H1 (cell line): Measurements from ENCODE around the gene ANKS1B. TPM values are rescaled to one million over a fixed set of nuclear protein-coding genes. Genes with fewer than 3 reads are reported as not detected.

Experiments
- CTCF ChIA-PET: fragments of 300-600 bp; sonication (Branson Sonifier 250); formaldehyde crosslinking; loops from one replicate; lab custom pipeline; 2021; ENCODE audit not compliant: partially characterized antibody; lab: Charles Lee
- POLR2A ChIA-PET: fragments of 300-600 bp; sonication (Branson Sonifier 250); formaldehyde crosslinking; loops from one replicate; lab custom pipeline; 2021; ENCODE audit warnings: inconsistent platforms; ENCODE audit not compliant: partially characterized antibody; lab: Charles Lee
- DNase-seq, 2 experiments: peaks; one replicate each; pipeline versions ENCODE4 v3.0.0 to v3.0.0-alpha.2; 2010 to 2022; ENCODE audit warnings: low spot score in 2 of 2, low read depth in 1 of 2, mixed read lengths in 1 of 2
- FAIRE-seq: peaks from 2 replicates; lab custom pipeline; 2011; peaks lifted over from hg19 to GRCh38; lab: Jason Lieb, UNC
- H2AFZ ChIP-seq: 2 replicates; pipeline ENCODE4 v1.8.1; 2012; ENCODE audit warnings: low read length, inconsistent platforms
- H2AK5ac ChIP-seq: 2 replicates; pipeline ENCODE4 v1.6.1; 2013; ENCODE audit warnings: low read depth, low read length
- H2BK120ac ChIP-seq: replicated peaks from 2 replicates; pipeline ENCODE3; 2013; ENCODE audit warnings: low read depth, low read length, inconsistent platforms
- H2BK12ac ChIP-seq: 2 replicates; pipeline ENCODE4 v1.6.1; 2013; ENCODE audit warnings: low read depth, low read length
- H2BK15ac ChIP-seq: 2 replicates; pipeline ENCODE4 v1.6.1; 2013; ENCODE audit warnings: low read length
- H2BK20ac ChIP-seq: 2 replicates; pipeline ENCODE4 v1.6.1; 2013; ENCODE audit warnings: low read length
- H2BK5ac ChIP-seq: 2 replicates; pipeline ENCODE4 v1.6.1; 2013; ENCODE audit warnings: low read depth, low read length
- H3K14ac ChIP-seq: 2 replicates; pipeline ENCODE4 v1.6.1; 2013; ENCODE audit warnings: inconsistent platforms; ENCODE audit not compliant: insufficient read length
- H3K18ac ChIP-seq: 2 replicates; pipeline ENCODE4 v1.6.1; 2013; ENCODE audit warnings: low read length; ENCODE audit errors: extremely low read depth
- H3K23ac ChIP-seq: 2 replicates; pipeline ENCODE4 v1.6.1; 2013; ENCODE audit warnings: inconsistent platforms; ENCODE audit not compliant: insufficient read length
- H3K23me2 ChIP-seq: 2 replicates; pipeline ENCODE4 v1.6.1; 2013; ENCODE audit warnings: low read depth, low read length
- H3K27ac ChIP-seq: 2 replicates; pipeline ENCODE4 v1.6.1; 2011; ENCODE audit warnings: low read depth, low read length, inconsistent platforms
- H3K27me3 ChIP-seq, 4 experiments: replicated peaks in 1 of 4; 1 replicate in 1 of 4; 2 replicates in 3 of 4; pipeline versions ENCODE4 v1.6.1 to v1.8.1; 2011 to 2013; ENCODE audit warnings: low read length in 3 of 4, mild to moderate bottlenecking in 3 of 4, inconsistent platforms in 2 of 4, mixed read lengths in 2 of 4, moderate library complexity in 1 of 4; ENCODE audit not compliant: control insufficient read depth in 3 of 4, insufficient read depth in 3 of 4; ENCODE audit errors: extremely low read depth in 1 of 4
- H3K36me3 ChIP-seq, 4 experiments: 2 replicates each; pipeline versions ENCODE4 v1.6.1 to v1.8.1; 2011 to 2013; ENCODE audit warnings: mild to moderate bottlenecking in 4 of 4, low read length in 3 of 4, moderate library complexity in 2 of 4, control low read depth in 1 of 4, inconsistent platforms in 1 of 4; ENCODE audit not compliant: insufficient read depth in 4 of 4, control insufficient read depth in 2 of 4
- H3K4ac ChIP-seq: replicated peaks from 2 replicates; pipeline ENCODE3; 2013; ENCODE audit warnings: low read length, low read depth, mixed read lengths, inconsistent platforms; ENCODE audit not compliant: insufficient read length
- H3K4me1 ChIP-seq, 4 experiments: replicated peaks in 1 of 4; 1 replicate in 1 of 4; 2 replicates in 3 of 4; pipeline versions ENCODE4 v1.6.1 to v1.8.1; 2011 to 2013; ENCODE audit warnings: low read length in 3 of 4, inconsistent platforms in 2 of 4, mixed read lengths in 1 of 4; ENCODE audit not compliant: insufficient read depth in 4 of 4, control insufficient read depth in 3 of 4
- H3K4me2 ChIP-seq, 2 experiments: 2 replicates each; pipeline versions ENCODE4 v1.6.1 to v1.8.1; 2011 to 2013; ENCODE audit warnings: low read depth in 2 of 2, low read length in 2 of 2, control low read depth in 1 of 2, inconsistent platforms in 1 of 2, mild to moderate bottlenecking in 1 of 2; ENCODE audit not compliant: insufficient read depth in 1 of 2
- H3K4me3 ChIP-seq, 4 experiments: fragments of 200-600, 300-600 bp in 1 of 4; sonication (generic), shearing (Covaris generic), sonication (Bioruptor Twin) in 1 of 4; 2 replicates each; pipeline versions ENCODE4 v1.5.1 to v1.8.1; 2011 to 2016; ENCODE audit warnings: low read length in 4 of 4, low read depth in 3 of 4, control low read depth in 2 of 4, inconsistent platforms in 2 of 4, mild to moderate bottlenecking in 2 of 4, mixed read lengths in 1 of 4, moderate library complexity in 1 of 4; ENCODE audit not compliant: insufficient read depth in 2 of 4; ENCODE audit errors: extremely low read depth in 1 of 4
- H3K56ac ChIP-seq: replicated peaks from 2 replicates; pipeline ENCODE3; 2013; ENCODE audit warnings: low read depth, mild to moderate bottlenecking, mixed read lengths, low read length, inconsistent platforms; ENCODE audit not compliant: insufficient read length
- H3K79me1 ChIP-seq: 2 replicates; pipeline ENCODE4 v1.6.1; 2013; ENCODE audit warnings: low read depth, low read length, control low read depth
- H3K79me2 ChIP-seq, 2 experiments: 2 replicates each; pipeline versions ENCODE4 v1.6.1 to v1.8.1; 2012 to 2013; ENCODE audit warnings: low read length in 2 of 2, mild to moderate bottlenecking in 2 of 2, inconsistent platforms in 1 of 2; ENCODE audit not compliant: insufficient read depth in 2 of 2, control insufficient read depth in 1 of 2
- H3K9ac ChIP-seq, 4 experiments: replicated peaks in 1 of 4; 1 replicate in 1 of 4; 2 replicates in 3 of 4; pipeline versions ENCODE4 v1.6.1 to v1.8.1; 2011 to 2013; ENCODE audit warnings: low read depth in 3 of 4, low read length in 3 of 4, control low read depth in 2 of 4, mild to moderate bottlenecking in 2 of 4, moderate library complexity in 2 of 4, inconsistent platforms in 1 of 4; ENCODE audit errors: extremely low read depth in 1 of 4
- H3K9me3 ChIP-seq, 2 experiments: 2 replicates each; pipeline versions ENCODE4 v1.6.1 to v1.8.1; 2012 to 2013; ENCODE audit warnings: mild to moderate bottlenecking in 2 of 2, moderate library complexity in 2 of 2, control low read depth in 1 of 2, inconsistent platforms in 1 of 2, low read depth in 1 of 2, low read length in 1 of 2, mixed read lengths in 1 of 2; ENCODE audit not compliant: insufficient read depth in 2 of 2
- H4K20me1 ChIP-seq, 2 experiments: replicated peaks in 1 of 2; 2 replicates each; pipeline versions ENCODE3 to v1.8.1; 2011 to 2013; ENCODE audit warnings: inconsistent platforms in 2 of 2, low read length in 2 of 2, mild to moderate bottlenecking in 1 of 2; ENCODE audit not compliant: insufficient read depth in 2 of 2, control insufficient read depth in 1 of 2
- H4K5ac ChIP-seq: 2 replicates; pipeline ENCODE4 v1.6.1; 2013; ENCODE audit warnings: low read length, low read depth, mixed read lengths, inconsistent platforms; ENCODE audit not compliant: insufficient read length
- H4K8ac ChIP-seq: 2 replicates; pipeline ENCODE4 v1.8.0; 2013; ENCODE audit warnings: mild to moderate bottlenecking, moderate library complexity, low read length, inconsistent platforms; ENCODE audit not compliant: insufficient read depth; ENCODE audit errors: extremely low read depth
- H4K91ac ChIP-seq: replicated peaks from 2 replicates; pipeline ENCODE3; 2013; ENCODE audit warnings: low read length, mixed read lengths, inconsistent platforms; ENCODE audit not compliant: insufficient read length
- ATF3 ChIP-seq: IDR thresholded peaks from 2 replicates; pipeline ENCODE4 v1.6.1; 2011; ENCODE audit warnings: low read depth, mild to moderate bottlenecking, low read length; ENCODE audit not compliant: insufficient read depth
- BRCA1 ChIP-seq: IDR thresholded peaks from 2 replicates; pipeline ENCODE4 v1.6.1; 2012; ENCODE audit warnings: low read depth, low read length, improper control_type of control experiment
- EGR1 ChIP-seq: IDR thresholded peaks from 2 replicates; pipeline ENCODE4 v1.6.1; 2011; ENCODE audit warnings: low read depth, low read length, borderline replicate concordance
- KDM1A ChIP-seq: fragments of 200-600, 300-600 bp; sonication (generic); IDR thresholded peaks from 2 replicates; pipeline ENCODE4 v1.7.1; 2016; ENCODE audit warnings: mild to moderate bottlenecking, low read length, borderline replicate concordance
- KDM4A ChIP-seq: IDR thresholded peaks from one replicate; pipeline ENCODE4 v1.7.1; 2012; ENCODE audit warnings: low read depth, mild to moderate bottlenecking, moderate library complexity, low read length, inconsistent platforms; ENCODE audit not compliant: severe bottlenecking
- MAFK ChIP-seq: IDR thresholded peaks from 2 replicates; pipeline ENCODE4 v1.6.1; 2012; ENCODE audit warnings: low read depth, mild to moderate bottlenecking, improper control_type of control experiment, low read length
- POU5F1 ChIP-seq: IDR thresholded peaks from 2 replicates; pipeline ENCODE4 v1.6.1; 2011; ENCODE audit warnings: low read depth, mild to moderate bottlenecking, low read length, moderate library complexity
- SAP30 ChIP-seq: fragments of 300-600 bp; sonication (generic); IDR thresholded peaks from 2 replicates; pipeline ENCODE4 v1.7.1; 2012; ENCODE audit warnings: low read length, moderate library complexity, mild to moderate bottlenecking, inconsistent platforms; ENCODE audit not compliant: insufficient read depth, insufficient replicate concordance
- SRF ChIP-seq: IDR thresholded peaks from 2 replicates; pipeline ENCODE4 v1.6.1; 2011; ENCODE audit warnings: mild to moderate bottlenecking, low read depth, low read length, moderate library complexity
- TBP ChIP-seq: IDR thresholded peaks from 2 replicates; pipeline ENCODE4 v1.6.1; 2011; ENCODE audit warnings: low read depth, low read length, improper control_type of control experiment
- TEAD4 ChIP-seq: IDR thresholded peaks from 2 replicates; pipeline ENCODE4 v1.6.1; 2012; ENCODE audit warnings: low read depth, low read length, inconsistent platforms, mixed read lengths
- USF2 ChIP-seq: IDR thresholded peaks from 2 replicates; pipeline ENCODE4 v1.6.1; 2011; ENCODE audit warnings: low read length, improper control_type of control experiment
- ZNF274 ChIP-seq: IDR thresholded peaks from 2 replicates; pipeline ENCODE4 v1.7.0; 2012; ENCODE audit warnings: low read length, borderline replicate concordance; ENCODE audit errors: extremely low read depth
- WGBS, 2 experiments: shearing (Covaris generic) in 1 of 2; methylation state at CpG; one replicate each; pipeline versions ENCODE4 v1.1.6 to v1.1.7; 2013 to 2015; ENCODE audit warnings: low lambda C conversion rate in 2 of 2, mixed read lengths in 2 of 2, inconsistent platforms in 1 of 2, low coverage in 1 of 2, missing lambda C conversion rate in 1 of 2; ENCODE audit not compliant: insufficient replicate concordance in 2 of 2, insufficient coverage in 1 of 2, insufficient read length in 1 of 2; ENCODE audit errors: extremely low coverage in 1 of 2, missing lambda C conversion rate in 1 of 2; 5-methylcytosine and 5-hydroxymethylcytosine counted together
- polyA plus RNA-seq, 7 experiments: library from polyadenylated mRNA; depleted of rRNA in 3 of 7; stranded (reverse) in 5 of 7; unstranded in 2 of 7; fragments of >200 nt in 5 of 7; fragments of 200-250 nt in 2 of 7; gene quantifications; 1 replicate in 5 of 7; 2 replicates in 1 of 7; 4 replicates in 1 of 7; pipeline versions ENCODE4 v1.2.1 to v1.2.3, GENCODE V29; 2011 to 2013; ENCODE audit warnings: missing spikeins in 2 of 7, mixed read lengths in 2 of 7
- total RNA-seq: library from RNA; stranded (reverse); fragmentation: NEBNext Ultra II Directional; extraction: Animal tissue kit (Norgen Biotek cat#: 25700); gene quantifications from 2 replicates; pipeline ENCODE4 v1.2.1, GENCODE V29; 2021

ANKS1B gene
- total and polyA plus RNA-seq, 2 of the 8 experiments (the other 6 are each of a cell fraction or from before 2014, with no cell fraction given): 2.7 to 6.1 TPM

GRCh38 chr12:99834710-99835109 is 150.0 kb downstream of the ANKS1B start:
- WGBS, 2 experiments: 85% methylated on average over 2 of the region's 2 CpGs; no CpG with 5 or more reads in 1 of the 2 experiments
- TF ChIP-seq USF2: no peak
- TF ChIP-seq SAP30: no peak
- no peak for TF ChIP-seq MAFK
- TF ChIP-seq TBP: no peak
- TF ChIP-seq ZNF274: no peak
- no peak for TF ChIP-seq POU5F1
- no peak for TF ChIP-seq ATF3
- TF ChIP-seq KDM1A: no peak
- no peak for TF ChIP-seq BRCA1
- TF ChIP-seq KDM4A: no peak
- no peak for TF ChIP-seq EGR1
- TF ChIP-seq TEAD4: no peak
- TF ChIP-seq SRF: no peak

More at GRCh38 chr12:99834710-99835109, 150.0 kb downstream of the ANKS1B start:
- H4K8ac ChIP-seq: no peak overlapping the region
- ChIA-PET POLR2A (no interaction called here), CTCF (no interaction called here)
- H3K23me2 ChIP-seq: no peaks in the 10 kb centered on the region
- H4K91ac ChIP-seq: no peak overlapping the region
- H2BK15ac ChIP-seq: no peak overlapping the region
- no peak overlapping the region for H2BK12ac ChIP-seq
- no peak overlapping the region for H3K4ac ChIP-seq
- no peak for DNase-seq
- H3K27ac ChIP-seq: no peak overlapping the region
- no peak overlapping the region for H3K4me2 ChIP-seq
- no peak overlapping the region for H2AK5ac ChIP-seq
- no peak overlapping the region for H2BK20ac ChIP-seq
- H2AFZ ChIP-seq: no peak overlapping the region
- H3K9me3 ChIP-seq: no peaks in the 10 kb centered on the region
- H2BK5ac ChIP-seq: no peak overlapping the region
- no peaks in the 10 kb centered on the region for H3K36me3 ChIP-seq
- H4K5ac ChIP-seq: no peak overlapping the region
- no peaks in the 10 kb centered on the region for H3K27me3 ChIP-seq
- no peaks in the 10 kb centered on the region for H4K20me1 ChIP-seq
- H3K18ac ChIP-seq: no peak overlapping the region
- H3K23ac ChIP-seq: no peak overlapping the region
- no peaks in the 10 kb centered on the region for H3K4me1 ChIP-seq
- H3K79me2 ChIP-seq: no peaks in the 10 kb centered on the region
- H3K4me3 ChIP-seq: no peak overlapping the region
- H3K79me1 ChIP-seq: no peaks in the 10 kb centered on the region
- FAIRE-seq: no peak
- no peak overlapping the region for H3K56ac ChIP-seq
- no peak overlapping the region for H3K9ac ChIP-seq
- no peak overlapping the region for H2BK120ac ChIP-seq
- no peak overlapping the region for H3K14ac ChIP-seq
